MM.1S (cell line): ENCODE measurements around the gene FOXB1.

Source experiments
- DNase-seq: peaks from one replicate; pipeline ENCODE4 v3.0.0-alpha.2; 2015
- H2AFZ ChIP-seq: fragments of 300-600 bp; sonication (generic); 2 replicates; pipeline ENCODE4 v1.6.0; 2016; ENCODE audit warnings: antibody characterized with exemption, low read length
- H3F3A ChIP-seq: fragments of 300-600 bp; sonication (generic); 2 replicates; pipeline ENCODE4 v1.6.1; 2016; ENCODE audit warnings: mild to moderate bottlenecking, antibody characterized with exemption, low read length, moderate library complexity, mixed read lengths; ENCODE audit not compliant: insufficient read depth
- H3K27ac ChIP-seq: fragments of 300-600 bp; sonication (generic); 2 replicates; pipeline ENCODE4 v1.5.1; 2016; ENCODE audit warnings: mild to moderate bottlenecking, low read length
- H3K27me3 ChIP-seq: fragments of 300-600 bp; sonication (generic); replicated peaks from 2 replicates; pipeline ENCODE4 v1.6.0; 2016; ENCODE audit warnings: low read length; ENCODE audit not compliant: insufficient read depth
- H3K36me3 ChIP-seq: fragments of 300-600 bp; sonication (generic); replicated peaks from 2 replicates; pipeline ENCODE4 v1.6.1; 2016; ENCODE audit warnings: mild to moderate bottlenecking, low read length, mixed read lengths; ENCODE audit not compliant: insufficient read depth
- H3K4me1 ChIP-seq: fragments of 300-600 bp; sonication (generic); 2 replicates; pipeline ENCODE4 v1.6.1; 2016; ENCODE audit warnings: low read length, mixed read lengths
- H3K4me2 ChIP-seq: fragments of 300-600 bp; sonication (generic); 2 replicates; pipeline ENCODE4 v1.6.0; 2016; ENCODE audit warnings: low read depth, low read length
- H3K4me3 ChIP-seq: fragments of 300-600 bp; sonication (generic); 2 replicates; pipeline ENCODE4 v1.5.1; 2016; ENCODE audit warnings: low read length, mixed read lengths
- H3K79me2 ChIP-seq: fragments of 300-600 bp; sonication (generic); 2 replicates; pipeline ENCODE4 v1.6.1; 2016; ENCODE audit warnings: mixed run types, low read length, mixed read lengths
- H3K9ac ChIP-seq: fragments of 300-600 bp; sonication (generic); 2 replicates; pipeline ENCODE4 v1.6.1; 2016; ENCODE audit warnings: low read length, mixed read lengths
- H3K9me2 ChIP-seq: fragments of 300-600 bp; sonication (generic); replicated peaks from 2 replicates; pipeline ENCODE4 v1.6.1; 2016; ENCODE audit warnings: mild to moderate bottlenecking, low read length, mixed read lengths; ENCODE audit not compliant: insufficient read depth
- H3K9me3 ChIP-seq: fragments of 300-600 bp; sonication (generic); replicated peaks from 2 replicates; pipeline ENCODE4 v1.6.1; 2016; ENCODE audit warnings: mild to moderate bottlenecking, low read length, mixed read lengths; ENCODE audit not compliant: insufficient read depth
- H4K20me1 ChIP-seq: fragments of 300-600 bp; sonication (generic); 2 replicates; pipeline ENCODE4 v1.6.1; 2016; ENCODE audit warnings: mild to moderate bottlenecking, low read length, moderate library complexity, mixed read lengths; ENCODE audit not compliant: insufficient read depth
- EZH2 ChIP-seq: fragments of 300-600 bp; sonication (generic); optimal IDR thresholded peaks from 2 replicates; pipeline ENCODE3; 2017; ENCODE audit warnings: low read depth, mild to moderate bottlenecking, antibody characterized with exemption, low read length, mixed read lengths
- EZH2phosphoT487 ChIP-seq: fragments of 300-600 bp; sonication (generic); IDR thresholded peaks from 2 replicates; pipeline ENCODE4 v1.6.1; 2018; ENCODE audit warnings: antibody characterized with exemption, low read length
- TF ChIP-seq, protein P1 (sequence below): fragments of 300-600 bp; sonication (generic); IDR thresholded peaks from 2 replicates; pipeline ENCODE4 v1.5.1; 2016; ENCODE audit warnings: antibody characterized with exemption, low read length, mixed read lengths

FOXB1 gene

DNA sequence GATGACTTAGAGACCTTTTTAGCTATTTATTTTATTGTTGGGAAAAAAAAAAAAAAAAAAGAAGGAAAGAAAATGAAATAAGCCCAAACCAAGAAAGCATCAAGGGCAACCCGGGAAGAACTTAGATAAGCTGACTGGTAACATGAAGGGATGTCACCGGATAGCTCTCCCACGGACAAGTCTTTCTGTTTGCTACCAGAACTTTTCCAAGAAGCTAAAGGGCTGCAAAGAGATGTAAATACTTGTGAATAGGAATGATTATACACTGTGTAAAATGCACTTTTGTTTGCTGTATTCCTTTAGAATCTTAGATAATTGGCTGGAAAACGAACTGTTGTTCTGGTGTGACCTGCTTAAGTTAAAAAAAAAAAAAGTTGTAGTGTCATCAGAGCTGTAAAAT lies 2.8 kb downstream of the FOXB1 start:
- Histone ChIP-seq H3K9ac (peak overlapping the region; percentile 65), H3K4me2 (peak overlapping the region; percentile 87), H3F3A (0 out of 2 replicates have a peak, but pooled peaks cover 5% of the 10 kb centered on the region), H4K20me1 (no peaks in the 10 kb centered on the region), H3K27ac (peak overlapping the region; percentile 75), H3K79me2 (no peaks in the 10 kb centered on the region), H3K4me3 (peak overlapping the region; percentile 70), H3K4me1 (peaks cover 9% of the 10 kb centered on the region; the same call in 1 of the 2 replicates), H3K36me3 (no peaks in the 10 kb centered on the region), H2AFZ (peak overlapping the region; percentile 81), H3K9me3 (no peaks in the 10 kb centered on the region), H3K9me2 (no peaks in the 10 kb centered on the region), H3K27me3 (no peaks in the 10 kb centered on the region)
- DNase-seq: no peak
- TF ChIP-seq EZH2phosphoT487 (no peak), EZH2 (no peak)
- TF ChIP-seq, protein P1, sequence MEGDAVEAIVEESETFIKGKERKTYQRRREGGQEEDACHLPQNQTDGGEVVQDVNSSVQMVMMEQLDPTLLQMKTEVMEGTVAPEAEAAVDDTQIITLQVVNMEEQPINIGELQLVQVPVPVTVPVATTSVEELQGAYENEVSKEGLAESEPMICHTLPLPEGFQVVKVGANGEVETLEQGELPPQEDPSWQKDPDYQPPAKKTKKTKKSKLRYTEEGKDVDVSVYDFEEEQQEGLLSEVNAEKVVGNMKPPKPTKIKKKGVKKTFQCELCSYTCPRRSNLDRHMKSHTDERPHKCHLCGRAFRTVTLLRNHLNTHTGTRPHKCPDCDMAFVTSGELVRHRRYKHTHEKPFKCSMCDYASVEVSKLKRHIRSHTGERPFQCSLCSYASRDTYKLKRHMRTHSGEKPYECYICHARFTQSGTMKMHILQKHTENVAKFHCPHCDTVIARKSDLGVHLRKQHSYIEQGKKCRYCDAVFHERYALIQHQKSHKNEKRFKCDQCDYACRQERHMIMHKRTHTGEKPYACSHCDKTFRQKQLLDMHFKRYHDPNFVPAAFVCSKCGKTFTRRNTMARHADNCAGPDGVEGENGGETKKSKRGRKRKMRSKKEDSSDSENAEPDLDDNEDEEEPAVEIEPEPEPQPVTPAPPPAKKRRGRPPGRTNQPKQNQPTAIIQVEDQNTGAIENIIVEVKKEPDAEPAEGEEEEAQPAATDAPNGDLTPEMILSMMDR: no peak

DNA sequence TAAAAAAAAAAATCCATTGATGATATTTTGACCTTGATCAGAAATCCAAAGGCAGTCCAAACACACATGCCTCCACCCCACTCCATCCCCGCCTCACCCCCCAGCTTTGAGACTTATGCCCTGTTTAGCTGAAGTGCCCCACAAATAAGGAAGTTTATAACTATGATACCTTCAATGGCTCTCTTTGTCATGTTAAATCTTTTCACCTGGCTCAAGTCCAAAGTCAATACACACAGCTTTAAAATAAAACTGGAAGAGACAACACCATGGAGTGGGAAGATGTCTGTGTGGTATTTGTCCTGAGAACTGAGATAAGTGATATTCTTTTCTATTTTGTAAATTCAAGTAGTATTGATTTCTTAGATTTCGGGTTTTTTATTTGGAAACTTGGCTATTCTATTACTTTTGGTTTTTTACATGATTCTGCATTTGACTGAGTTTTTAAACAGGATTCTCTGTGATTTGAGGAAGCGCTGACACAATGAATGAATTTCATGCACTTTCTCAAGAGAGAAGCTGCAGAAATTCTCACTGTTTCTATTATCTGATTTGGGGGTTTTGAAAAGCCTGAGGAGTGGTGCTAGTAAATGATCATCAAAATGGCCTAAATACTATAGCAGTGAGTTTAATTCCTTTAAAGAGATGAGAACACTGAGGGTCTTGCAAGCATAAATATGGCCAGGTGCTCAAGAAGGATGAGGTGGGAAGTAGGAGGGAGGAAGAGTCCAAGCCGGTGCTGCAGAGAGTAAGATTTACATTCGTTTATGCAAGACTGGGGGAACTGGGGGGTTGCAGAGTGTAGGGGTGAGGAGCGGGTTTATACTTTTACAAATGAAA lies 5.2 kb downstream of the FOXB1 start:
- Histone ChIP-seq H3K4me3 (no peak overlapping the region), H3K27ac (no peak overlapping the region), H3K27me3 (no peaks in the 10 kb centered on the region), H4K20me1 (no peaks in the 10 kb centered on the region), H3F3A (0 out of 2 replicates have a peak, but pooled peaks cover 5% of the 10 kb centered on the region), H3K4me1 (peaks cover 9% of the 10 kb centered on the region; the same call in 1 of the 2 replicates), H3K9me3 (no peaks in the 10 kb centered on the region), H3K36me3 (no peaks in the 10 kb centered on the region), H3K9ac (no peak overlapping the region), H3K4me2 (no peak overlapping the region), H3K79me2 (no peaks in the 10 kb centered on the region), H3K9me2 (no peaks in the 10 kb centered on the region), H2AFZ (no peak overlapping the region)
- TF ChIP-seq EZH2: no peak
- TF ChIP-seq, protein P1: no peak
- TF ChIP-seq EZH2phosphoT487: no peak
- DNase-seq: no peak

DNA sequence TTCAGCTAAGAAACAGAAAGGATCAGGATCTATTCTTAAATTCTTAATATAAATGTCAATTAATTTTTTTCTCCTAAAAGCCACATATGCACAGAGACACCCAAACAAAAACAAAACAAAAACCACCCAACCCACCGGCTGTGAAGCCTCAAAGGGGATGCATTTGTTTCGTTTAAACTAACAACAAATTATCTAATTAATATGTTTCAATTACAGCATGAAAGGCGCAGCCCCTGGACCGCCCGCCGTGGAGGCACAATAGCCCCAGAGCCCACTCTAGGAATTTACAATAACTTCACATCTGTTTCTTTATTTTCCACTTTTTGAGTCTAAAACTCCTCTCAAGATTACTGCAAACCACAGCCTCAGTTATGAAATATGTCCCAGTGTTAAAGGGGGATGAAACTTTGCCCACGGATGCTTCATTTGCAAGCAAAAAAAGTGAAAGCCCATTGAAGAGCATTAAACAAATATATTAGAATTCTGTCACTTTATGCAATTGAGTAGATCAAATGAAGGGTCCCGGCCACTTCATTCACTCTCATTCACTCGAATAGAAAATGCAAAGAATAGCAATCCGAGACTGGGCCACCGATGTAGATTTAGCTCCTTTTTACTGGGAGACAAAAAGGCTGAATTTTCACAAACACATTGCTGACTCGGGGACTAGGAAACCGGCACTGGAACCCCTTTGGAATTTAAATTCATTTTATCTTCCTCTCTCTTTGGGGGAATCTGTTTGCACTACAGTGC lies 6.0 kb downstream of the FOXB1 start:
- Histone ChIP-seq H3K27ac (no peak overlapping the region), H3K79me2 (no peaks in the 10 kb centered on the region), H3K4me1 (peaks cover 9% of the 10 kb centered on the region; the same call in 1 of the 2 replicates), H3K36me3 (no peaks in the 10 kb centered on the region), H3K9me3 (no peaks in the 10 kb centered on the region), H3K9me2 (no peaks in the 10 kb centered on the region), H3K4me3 (no peak overlapping the region), H3F3A (0 out of 2 replicates have a peak, but pooled peaks cover 5% of the 10 kb centered on the region), H2AFZ (no peak overlapping the region), H4K20me1 (no peaks in the 10 kb centered on the region), H3K9ac (no peak overlapping the region), H3K4me2 (no peak overlapping the region), H3K27me3 (no peaks in the 10 kb centered on the region)
- TF ChIP-seq EZH2 (no peak), EZH2phosphoT487 (no peak)
- TF ChIP-seq, protein P1: no peak
- DNase-seq: no peak
